ENCODE measurements around the gene ZNF556. TPM values are rescaled to one million over a fixed set of nuclear protein-coding genes. Genes with fewer than 3 reads are reported as not detected.

The ZNF556 gene
- polyA plus RNA-seq (2011; rRNA removed) (not detected in 2 replicates), polyA plus RNA-seq (2017; fragmentation: RNase III; extraction: RNeasy Plus Mini Kit Qiagen cat#74134 plus additional on column Dnase treatment) (not detected in 3 replicates), polyA minus RNA-seq (2011; rRNA and poly(A)+ RNA removed) (not detected in 2 replicates)
- polyA plus RNA-seq (2012; cell fraction: cytosol; rRNA removed): not detected in 2 replicates
- not detected in 2 replicates for polyA plus RNA-seq (2012; cell fraction: nucleus; rRNA removed)

DNA sequence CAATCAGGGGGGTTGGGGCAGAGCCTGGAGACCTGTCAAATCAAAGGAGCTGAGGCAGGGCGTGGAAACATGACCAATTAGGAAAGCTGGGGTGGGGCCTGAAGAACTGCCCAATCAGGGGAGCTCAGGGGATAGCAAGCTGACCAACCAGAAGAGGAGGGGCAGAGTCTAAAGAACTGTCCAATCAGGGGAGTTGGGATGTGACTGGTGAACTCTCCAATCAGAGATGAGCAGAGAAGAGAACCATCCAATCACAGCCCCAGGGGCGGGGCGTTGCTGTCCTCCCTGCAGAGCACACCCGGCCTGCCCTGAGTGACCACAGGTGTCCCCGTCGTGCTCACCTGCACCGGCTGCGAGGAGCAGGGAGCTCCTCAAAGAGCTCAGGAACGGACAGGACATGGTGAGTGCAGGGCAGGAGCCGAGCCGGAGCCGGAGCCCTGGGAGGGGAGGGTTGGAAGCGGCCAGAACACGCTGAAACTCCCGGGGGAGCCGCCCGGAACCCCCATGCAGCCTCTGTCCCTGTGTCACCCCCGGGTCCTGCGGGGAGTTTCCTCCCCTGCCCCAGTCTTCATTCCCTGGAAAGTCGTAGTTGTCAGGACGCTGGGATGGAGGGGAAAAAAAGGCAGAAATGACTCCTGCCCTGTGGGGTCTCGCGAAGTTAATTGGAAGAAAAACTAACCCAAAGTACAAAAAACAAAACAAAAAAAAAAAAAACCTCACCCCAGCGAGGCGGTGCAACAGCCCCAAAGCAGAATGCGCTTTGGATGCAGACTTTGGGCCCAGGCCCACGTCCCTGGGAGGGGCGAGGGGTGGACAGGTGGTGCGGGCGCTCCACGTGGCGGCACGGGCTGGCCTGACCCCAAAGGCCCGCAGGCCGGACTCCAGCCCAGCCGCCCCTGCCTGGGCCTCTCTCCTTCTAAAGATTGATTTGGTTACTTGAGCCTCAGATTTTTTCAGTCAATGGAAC lies at the start of gene ZNF556:
ZNF556 (plus strand) TSS at position 311 of the 967 bp plus-strand sequence; CDS start at position 398, 87 bp downstream.
- Histone ChIP-seq H3K4me2 (no peak within 1 kb of the TSS), H3K9me3 (peaks cover 16% of the 10 kb centered on the region; the same call in 2 of the 3 replicates), H3K4me3 (no peak within 1 kb of the TSS), H3K4me1 (no peaks in the 10 kb centered on the region), H3K27ac (no peak within 1 kb of the TSS)
- ATAC-seq: no peak
- CTCF ChIA-PET: interaction anchor here (0.6 kb wide), 1 partner anchor 24 kb away, joined by 3 read pairs; no protein-coding TSS in a partner anchor
- peak in 1 of 2 experiments; percentile 19 for DNase-seq (ENCODE audit: low read depth in 1 of 2, low spot score in 1 of 2)
- FAIRE-seq: no peak
- WGBS (ENCODE audit: missing lambda C conversion rate): 62% methylated on average over 20 of the region's 36 CpGs
- TF ChIP-seq SMC3 (IDR thresholded peaks at IDR 0.05) (no peak), ZFP36 (IDR thresholded peaks at IDR 0.05; ENCODE audit: borderline replicate concordance, partially characterized antibody) (no peak), NFE2L2 (conservative IDR thresholded peaks at IDR 0.05; ENCODE audit: low read length) (no peak), MAZ (IDR thresholded peaks at IDR 0.05; ENCODE audit: borderline replicate concordance, low read depth, low read length) (no peak), ZSCAN20 (CRISPR knock-in tag; IDR thresholded peaks at IDR 0.05) (no peak), POLR2A (IDR thresholded peaks at IDR 0.05; ENCODE audit: low read length) (no peak), GATA3 (IDR thresholded peaks at IDR 0.05; ENCODE audit: borderline replicate concordance) (no peak), POLR2AphosphoS2 (conservative IDR thresholded peaks at IDR 0.05; ENCODE audit: low read length) (no peak), EHF (CRISPR knock-in tag; IDR thresholded peaks at IDR 0.05) (no peak), CHD2 (IDR thresholded peaks at IDR 0.05; ENCODE audit: low read length, partially characterized antibody) (no peak), FOXS1 (CRISPR knock-in tag; IDR thresholded peaks at IDR 0.05) (no peak)
- TF ChIP-seq, protein P1, sequence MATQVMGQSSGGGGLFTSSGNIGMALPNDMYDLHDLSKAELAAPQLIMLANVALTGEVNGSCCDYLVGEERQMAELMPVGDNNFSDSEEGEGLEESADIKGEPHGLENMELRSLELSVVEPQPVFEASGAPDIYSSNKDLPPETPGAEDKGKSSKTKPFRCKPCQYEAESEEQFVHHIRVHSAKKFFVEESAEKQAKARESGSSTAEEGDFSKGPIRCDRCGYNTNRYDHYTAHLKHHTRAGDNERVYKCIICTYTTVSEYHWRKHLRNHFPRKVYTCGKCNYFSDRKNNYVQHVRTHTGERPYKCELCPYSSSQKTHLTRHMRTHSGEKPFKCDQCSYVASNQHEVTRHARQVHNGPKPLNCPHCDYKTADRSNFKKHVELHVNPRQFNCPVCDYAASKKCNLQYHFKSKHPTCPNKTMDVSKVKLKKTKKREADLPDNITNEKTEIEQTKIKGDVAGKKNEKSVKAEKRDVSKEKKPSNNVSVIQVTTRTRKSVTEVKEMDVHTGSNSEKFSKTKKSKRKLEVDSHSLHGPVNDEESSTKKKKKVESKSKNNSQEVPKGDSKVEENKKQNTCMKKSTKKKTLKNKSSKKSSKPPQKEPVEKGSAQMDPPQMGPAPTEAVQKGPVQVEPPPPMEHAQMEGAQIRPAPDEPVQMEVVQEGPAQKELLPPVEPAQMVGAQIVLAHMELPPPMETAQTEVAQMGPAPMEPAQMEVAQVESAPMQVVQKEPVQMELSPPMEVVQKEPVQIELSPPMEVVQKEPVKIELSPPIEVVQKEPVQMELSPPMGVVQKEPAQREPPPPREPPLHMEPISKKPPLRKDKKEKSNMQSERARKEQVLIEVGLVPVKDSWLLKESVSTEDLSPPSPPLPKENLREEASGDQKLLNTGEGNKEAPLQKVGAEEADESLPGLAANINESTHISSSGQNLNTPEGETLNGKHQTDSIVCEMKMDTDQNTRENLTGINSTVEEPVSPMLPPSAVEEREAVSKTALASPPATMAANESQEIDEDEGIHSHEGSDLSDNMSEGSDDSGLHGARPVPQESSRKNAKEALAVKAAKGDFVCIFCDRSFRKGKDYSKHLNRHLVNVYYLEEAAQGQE (IDR thresholded peaks at IDR 0.05): no peak
- TF ChIP-seq, protein P2, sequence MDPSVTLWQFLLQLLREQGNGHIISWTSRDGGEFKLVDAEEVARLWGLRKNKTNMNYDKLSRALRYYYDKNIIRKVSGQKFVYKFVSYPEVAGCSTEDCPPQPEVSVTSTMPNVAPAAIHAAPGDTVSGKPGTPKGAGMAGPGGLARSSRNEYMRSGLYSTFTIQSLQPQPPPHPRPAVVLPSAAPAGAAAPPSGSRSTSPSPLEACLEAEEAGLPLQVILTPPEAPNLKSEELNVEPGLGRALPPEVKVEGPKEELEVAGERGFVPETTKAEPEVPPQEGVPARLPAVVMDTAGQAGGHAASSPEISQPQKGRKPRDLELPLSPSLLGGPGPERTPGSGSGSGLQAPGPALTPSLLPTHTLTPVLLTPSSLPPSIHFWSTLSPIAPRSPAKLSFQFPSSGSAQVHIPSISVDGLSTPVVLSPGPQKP (IDR thresholded peaks at IDR 0.05; ENCODE audit: low read depth, low read length): no peak
- POLR2A ChIA-PET: interaction anchor here (0.5 kb wide), 1 partner anchor 18 kb away, joined by 3 read pairs; no protein-coding TSS in a partner anchor

DNA sequence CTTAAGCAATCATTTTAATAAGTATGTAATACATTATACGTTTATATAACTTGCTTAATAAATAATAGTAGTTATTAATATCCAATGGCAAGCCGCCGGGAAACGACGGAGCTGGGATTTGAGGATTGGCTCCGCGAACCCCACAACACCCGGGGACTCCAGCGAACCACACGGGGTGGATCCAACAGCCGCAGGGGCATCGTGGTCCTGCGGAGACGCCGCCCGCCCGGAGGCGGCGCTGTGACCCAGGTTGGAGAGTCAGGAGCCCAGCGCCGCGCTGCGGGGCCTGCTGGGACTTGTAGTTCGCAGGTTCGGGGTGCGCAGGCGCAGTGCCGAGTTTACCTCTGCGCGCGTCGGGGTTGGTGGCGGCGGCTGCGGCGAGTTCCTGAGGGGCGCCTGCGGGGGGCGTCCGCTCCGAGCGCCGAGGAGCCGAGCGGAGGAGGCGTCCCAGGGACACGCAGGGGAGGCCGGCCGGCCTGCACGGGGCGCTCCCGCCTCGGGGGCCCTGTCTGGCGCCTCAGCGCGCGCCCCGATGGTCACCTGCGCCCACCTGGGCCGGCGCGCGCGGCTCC lies 47.5 kb upstream of the ZNF556 start, which contains the start of gene ZNF554:
ZNF554 (plus strand) TSS at position 329 of the 572 bp plus-strand sequence; CDS start at position 533, 204 bp downstream.
- peak within 1 kb of the TSS; percentile 78 to 95 for H3K27ac ChIP-seq
- FAIRE-seq (no peak), ATAC-seq (peak; percentile 95 to 96), DNase-seq (ENCODE audit: low read depth in 1 of 2, low spot score in 1 of 2) (peak; percentile 80 to 95)
- peak within 1 kb of the TSS; percentile 86 for H3K4me2 ChIP-seq
- H3K4me1 ChIP-seq: no peaks in the 10 kb centered on the region; the same call in 2 of the 3 replicates
- H3K4me3 ChIP-seq: peak within 1 kb of the TSS; percentile 92
- ChIA-PET CTCF (interaction anchor here (1.0 to 1.7 kb wide), 6 partner anchors 9 to 107 kb away, joined by 3 to 7 read pairs (median 5); partner anchors contain the start of gene THOP1), POLR2A (no interaction called here)
- 2% methylated on average over 7 of the region's 64 CpGs for WGBS (ENCODE audit: missing lambda C conversion rate)
- no peaks in the 10 kb centered on the region for H3K9me3 ChIP-seq
- TF ChIP-seq, protein P3, sequence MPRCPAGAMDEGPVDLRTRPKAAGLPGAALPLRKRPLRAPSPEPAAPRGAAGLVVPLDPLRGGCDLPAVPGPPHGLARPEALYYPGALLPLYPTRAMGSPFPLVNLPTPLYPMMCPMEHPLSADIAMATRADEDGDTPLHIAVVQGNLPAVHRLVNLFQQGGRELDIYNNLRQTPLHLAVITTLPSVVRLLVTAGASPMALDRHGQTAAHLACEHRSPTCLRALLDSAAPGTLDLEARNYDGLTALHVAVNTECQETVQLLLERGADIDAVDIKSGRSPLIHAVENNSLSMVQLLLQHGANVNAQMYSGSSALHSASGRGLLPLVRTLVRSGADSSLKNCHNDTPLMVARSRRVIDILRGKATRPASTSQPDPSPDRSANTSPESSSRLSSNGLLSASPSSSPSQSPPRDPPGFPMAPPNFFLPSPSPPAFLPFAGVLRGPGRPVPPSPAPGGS (IDR thresholded peaks at IDR 0.05): 0 out of 3 replicates have a peak, but pooled peaks have one; percentile 45
- TF ChIP-seq MYC (IDR thresholded peaks at IDR 0.05; ENCODE audit: borderline replicate concordance, low read length) (peak; percentile 85), POLR2A (IDR thresholded peaks at IDR 0.05; ENCODE audit: low read length) (peak; percentile 43), POLR2AphosphoS2 (conservative IDR thresholded peaks at IDR 0.05; ENCODE audit: low read length) (no peak), RFX5 (IDR thresholded peaks at IDR 0.05) (peak; percentile 47; the same call in 1 of the 2 replicates), KDM5A (IDR thresholded peaks at IDR 0.05) (no peak), RNF2 (IDR thresholded peaks at IDR 0.05; ENCODE audit: borderline replicate concordance, low read depth) (no peak), FOSB (CRISPR knock-in tag; IDR thresholded peaks at IDR 0.05) (no peak), CHD2 (IDR thresholded peaks at IDR 0.05; ENCODE audit: low read length, partially characterized antibody) (no peak), PHF8 (IDR thresholded peaks at IDR 0.05; ENCODE audit: borderline replicate concordance, low read depth) (no peak), JUN (IDR thresholded peaks at IDR 0.05) (peak; percentile 32 to 62; a peak in 3 of 5 replicates)
- TF ChIP-seq, protein P4, sequence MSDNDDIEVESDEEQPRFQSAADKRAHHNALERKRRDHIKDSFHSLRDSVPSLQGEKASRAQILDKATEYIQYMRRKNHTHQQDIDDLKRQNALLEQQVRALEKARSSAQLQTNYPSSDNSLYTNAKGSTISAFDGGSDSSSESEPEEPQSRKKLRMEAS (IDR thresholded peaks at IDR 0.05): peak; percentile 66
- TF ChIP-seq, protein P5, sequence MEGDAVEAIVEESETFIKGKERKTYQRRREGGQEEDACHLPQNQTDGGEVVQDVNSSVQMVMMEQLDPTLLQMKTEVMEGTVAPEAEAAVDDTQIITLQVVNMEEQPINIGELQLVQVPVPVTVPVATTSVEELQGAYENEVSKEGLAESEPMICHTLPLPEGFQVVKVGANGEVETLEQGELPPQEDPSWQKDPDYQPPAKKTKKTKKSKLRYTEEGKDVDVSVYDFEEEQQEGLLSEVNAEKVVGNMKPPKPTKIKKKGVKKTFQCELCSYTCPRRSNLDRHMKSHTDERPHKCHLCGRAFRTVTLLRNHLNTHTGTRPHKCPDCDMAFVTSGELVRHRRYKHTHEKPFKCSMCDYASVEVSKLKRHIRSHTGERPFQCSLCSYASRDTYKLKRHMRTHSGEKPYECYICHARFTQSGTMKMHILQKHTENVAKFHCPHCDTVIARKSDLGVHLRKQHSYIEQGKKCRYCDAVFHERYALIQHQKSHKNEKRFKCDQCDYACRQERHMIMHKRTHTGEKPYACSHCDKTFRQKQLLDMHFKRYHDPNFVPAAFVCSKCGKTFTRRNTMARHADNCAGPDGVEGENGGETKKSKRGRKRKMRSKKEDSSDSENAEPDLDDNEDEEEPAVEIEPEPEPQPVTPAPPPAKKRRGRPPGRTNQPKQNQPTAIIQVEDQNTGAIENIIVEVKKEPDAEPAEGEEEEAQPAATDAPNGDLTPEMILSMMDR (IDR thresholded peaks at IDR 0.05): peak; percentile 65

All from A549 (cell line).